Measurements from ENCODE around the gene TAMM41.
A peak's percentile ranks its signal among the peaks of the same experiment; 100 is the strongest.
"Not testable (repeated sequence)": the region's sequence is repeated elsewhere in the genome, so short reads cannot be mapped to it uniquely, and the experiment has no call there.

Gene TAMM41, protein sequence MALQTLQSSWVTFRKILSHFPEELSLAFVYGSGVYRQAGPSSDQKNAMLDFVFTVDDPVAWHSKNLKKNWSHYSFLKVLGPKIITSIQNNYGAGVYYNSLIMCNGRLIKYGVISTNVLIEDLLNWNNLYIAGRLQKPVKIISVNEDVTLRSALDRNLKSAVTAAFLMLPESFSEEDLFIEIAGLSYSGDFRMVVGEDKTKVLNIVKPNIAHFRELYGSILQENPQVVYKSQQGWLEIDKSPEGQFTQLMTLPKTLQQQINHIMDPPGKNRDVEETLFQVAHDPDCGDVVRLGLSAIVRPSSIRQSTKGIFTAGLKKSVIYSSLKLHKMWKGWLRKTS

GRCh38 chr3:11846281-11847266, at the start of gene TAMM41:
Gene TAMM41 (minus strand): TSS chr3:11846885. CDS start chr3:11846636, 249 bp downstream.
- peak; percentile 79 for TF ChIP-seq CTCF (IDR thresholded peaks at IDR 0.05; ENCODE audit: insufficient read depth, low read depth, low read length, missing control alignments)
- DNase-seq (ENCODE audit: low read depth), result peak; percentile 94
- peak within 1 kb of the TSS; percentile 83 for H3K4me3 ChIP-seq (ENCODE audit: low read depth, low read length)

DNA sequence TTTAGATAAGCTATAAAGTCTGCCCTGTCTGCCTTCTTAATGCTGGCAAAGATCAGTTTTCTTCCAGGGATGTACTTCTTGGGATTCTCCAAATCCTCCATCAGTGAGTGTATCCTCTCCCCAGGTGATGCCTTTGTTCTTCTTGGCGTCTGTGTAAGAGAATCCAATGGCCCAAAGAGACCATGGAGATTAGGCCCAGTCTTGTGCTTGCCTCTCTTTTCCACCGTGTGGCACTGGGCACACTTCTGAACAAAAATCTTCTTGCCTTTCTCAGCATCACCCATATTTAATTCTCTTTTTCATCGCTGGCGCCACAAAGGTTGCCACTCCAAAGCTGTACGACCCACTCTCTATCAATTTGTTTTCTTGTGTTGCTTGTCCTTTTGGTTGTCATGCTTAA, 32.2 kb upstream of the TAMM41 start:
- H3K4me3 ChIP-seq (ENCODE audit: low read depth, low read length), result no peak overlapping the region
- no peak for DNase-seq (ENCODE audit: low read depth)

GRCh38 chr3:11874707-11875106, 28.0 kb upstream of the TAMM41 start:
- H3K4me3 ChIP-seq (ENCODE audit: low read depth, low read length); DNase-seq (ENCODE audit: low read depth): not testable (repeated sequence)

More for the DNA sequence above, 32.2 kb upstream of the TAMM41 start:
- TF ChIP-seq CTCF (IDR thresholded peaks at IDR 0.05; ENCODE audit: insufficient read depth, low read depth, low read length, missing control alignments), result no peak

- H3K4me3 ChIP-seq (ENCODE audit: low read depth, low read length); DNase-seq (ENCODE audit: low read depth): not testable (repeated sequence)
Observed at GRCh38 chr3:11863739-11864138, 17.1 kb upstream of the TAMM41 start.

GRCh38 chr3:11862584-11862983, 15.9 kb upstream of the TAMM41 start:
- H3K4me3 ChIP-seq (ENCODE audit: low read depth, low read length); DNase-seq (ENCODE audit: low read depth): not testable (repeated sequence)

DNA sequence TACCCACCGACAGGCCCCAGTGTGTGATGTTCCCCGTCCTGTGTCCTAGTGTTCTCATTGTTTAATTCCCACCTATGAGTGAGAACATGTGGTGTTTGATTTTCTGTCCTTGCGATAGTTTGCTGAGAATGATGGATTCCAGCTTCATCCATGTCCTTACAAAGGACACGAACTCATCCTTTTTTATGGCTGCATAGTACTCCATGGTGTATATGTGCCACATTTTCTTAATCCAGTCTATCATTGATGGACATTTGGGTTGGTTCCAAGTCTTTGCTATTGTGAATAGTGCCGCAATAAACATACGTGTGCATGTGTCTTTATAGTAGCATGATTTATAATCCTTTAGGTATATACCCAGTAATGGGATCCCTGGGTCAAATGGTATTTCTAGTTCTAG, 15.5 kb upstream of the TAMM41 start:
- not testable (repeated sequence) for H3K4me3 ChIP-seq (ENCODE audit: low read depth, low read length); DNase-seq (ENCODE audit: low read depth)

DNA sequence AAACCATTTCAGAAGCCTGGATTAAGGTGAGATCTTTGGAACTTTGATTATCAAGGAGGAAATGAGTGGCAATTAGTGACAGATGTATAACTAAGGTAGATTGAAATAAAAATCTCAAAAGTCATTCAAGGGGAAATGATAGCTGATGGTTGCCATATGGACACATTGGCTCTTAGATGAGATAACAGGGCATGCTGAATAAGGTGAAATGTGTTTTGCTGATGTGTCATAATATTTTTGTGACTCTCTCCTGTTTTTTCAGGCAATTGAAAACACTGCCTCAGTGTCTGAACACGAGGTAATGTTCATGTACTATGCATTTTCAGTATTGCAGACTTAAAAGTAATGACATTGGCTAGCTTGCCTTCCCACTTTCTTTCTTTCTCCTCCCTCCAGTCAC, 13.5 kb upstream of the TAMM41 start:
- not testable (repeated sequence) for DNase-seq (ENCODE audit: low read depth); H3K4me3 ChIP-seq (ENCODE audit: low read depth, low read length)

- no peak for DNase-seq (ENCODE audit: low read depth)
- TF ChIP-seq CTCF (IDR thresholded peaks at IDR 0.05; ENCODE audit: insufficient read depth, low read depth, low read length, missing control alignments), result no peak
- no peak overlapping the region for H3K4me3 ChIP-seq (ENCODE audit: low read depth, low read length)
Observed at GRCh38 chr3:11853450-11853849, 6.8 kb upstream of the TAMM41 start.

DNA sequence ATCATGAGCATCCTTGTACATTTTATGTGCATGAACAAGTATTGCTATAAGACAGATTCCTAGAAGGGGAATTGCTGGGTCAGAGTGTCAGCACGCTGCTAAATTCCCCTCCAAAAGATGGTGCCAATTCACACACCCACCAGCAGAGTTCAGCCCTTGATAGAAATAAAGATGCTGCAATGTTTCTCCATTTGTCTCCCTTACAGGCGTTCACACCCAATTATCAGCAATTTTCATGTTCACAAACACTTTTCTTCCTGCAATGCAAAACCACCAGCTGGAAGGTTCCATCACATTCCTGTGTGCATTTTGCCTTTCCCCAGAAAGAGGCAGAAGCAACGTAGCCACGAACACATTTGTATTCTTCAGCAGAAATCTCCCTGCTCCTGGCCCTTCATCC, 3.3 kb upstream of the TAMM41 start:
- H3K4me3 ChIP-seq (ENCODE audit: low read depth, low read length), result no peak overlapping the region
- TF ChIP-seq CTCF (IDR thresholded peaks at IDR 0.05; ENCODE audit: insufficient read depth, low read depth, low read length, missing control alignments), result no peak
- DNase-seq (ENCODE audit: low read depth), result no peak

All from GM12865 (cell line).